Endothelial cell of umbilical vein (primary cell): ENCODE measurements around the gene SERPINI1.

Experiments
- CTCF ChIP-seq, 2 donors: IDR thresholded peaks; 1 replicate in 1 of 2; 2 replicates in 1 of 2; pipeline ENCODE4 v1.5.1; 2011; ENCODE audit warnings: low read length in 2 of 2, mild to moderate bottlenecking in 2 of 2, moderate library complexity in 2 of 2, control low read depth in 1 of 2, inconsistent platforms in 1 of 2, low read depth in 1 of 2; ENCODE audit not compliant: insufficient read depth in 1 of 2; ENCODE audit errors: extremely low read depth in 1 of 2
- EZH2 ChIP-seq: IDR thresholded peaks from 2 replicates; pipeline ENCODE4 v1.6.1; 2012; ENCODE audit warnings: borderline replicate concordance, low read depth, mild to moderate bottlenecking, moderate library complexity, low read length, inconsistent platforms; ENCODE audit not compliant: severe bottlenecking
- FOS ChIP-seq: IDR thresholded peaks from 2 replicates; pipeline ENCODE4 v1.6.1; 2011; ENCODE audit warnings: mild to moderate bottlenecking, low read length, moderate library complexity, borderline replicate concordance; ENCODE audit not compliant: insufficient read depth
- GATA2 ChIP-seq: IDR thresholded peaks from 2 replicates; pipeline ENCODE4 v1.7.0; 2011; ENCODE audit warnings: low read depth, mild to moderate bottlenecking, moderate library complexity, mixed read lengths, low read length; ENCODE audit not compliant: insufficient read length, insufficient read depth
- MAX ChIP-seq: IDR thresholded peaks from 2 replicates; pipeline ENCODE4 v1.6.1; 2011; ENCODE audit not compliant: insufficient read depth, insufficient read length
- POLR2A ChIP-seq: IDR thresholded peaks from 2 replicates; pipeline ENCODE4 v1.6.1; 2012; ENCODE audit warnings: low read depth, mild to moderate bottlenecking, control low read depth, low read length
- POLR2AphosphoS5 ChIP-seq: IDR thresholded peaks from 2 replicates; pipeline ENCODE4 v1.6.1; 2012; ENCODE audit warnings: low read depth, mild to moderate bottlenecking, control low read depth, low read length, moderate library complexity; ENCODE audit not compliant: insufficient read depth

- TF ChIP-seq GATA2 (no peak), POLR2A (no peak), CTCF (IDR thresholded peaks at IDR 0.05; ENCODE audit: extremely low read depth in 1 of 2, insufficient read depth in 1 of 2, low read depth in 1 of 2, low read length in 2 of 2) (no peak), POLR2AphosphoS5 (no peak), EZH2 (no peak), FOS (no peak), MAX (no peak)
Measured at GRCh38 chr3:167772992-167773391, 37.5 kb downstream of the SERPINI1 start.
